ENCODE results near the gene CLHC1. TPM values are rescaled to one million over a fixed set of nuclear protein-coding genes. Genes with fewer than 3 reads are reported as not detected.

Gene CLHC1
- total and polyA plus RNA-seq, 4 donors, result 0.45 to 4.9 (median 2.6) TPM

DNA sequence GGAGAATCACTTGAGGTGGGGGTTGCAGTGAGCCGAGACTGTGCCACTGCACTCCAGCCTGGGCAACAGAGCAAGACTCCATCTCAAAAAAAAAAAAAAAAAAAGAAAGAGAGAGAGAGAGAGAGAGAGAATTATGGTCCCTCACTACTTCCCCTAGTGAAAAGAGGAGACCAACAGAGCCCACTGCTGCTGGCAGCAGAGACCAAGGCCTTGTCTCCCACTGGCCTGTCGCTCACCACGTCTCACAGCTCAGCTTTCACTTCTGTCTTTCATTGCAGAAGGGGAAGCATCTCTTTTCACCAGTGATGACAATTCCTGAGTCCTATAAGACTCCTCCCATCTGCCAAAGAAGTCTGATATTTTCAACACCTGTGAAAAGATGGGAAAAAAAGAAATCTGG, 81.3 kb downstream of the CLHC1 start:
- Histone ChIP-seq H3K27me3 (ENCODE audit: control insufficient read depth in 4 of 4, insufficient read depth in 4 of 4, low read length in 3 of 4) (no peaks in the 10 kb centered on the region), H3K4me3 (ENCODE audit: low read depth in 1 of 3, low read length in 3 of 3) (no peak overlapping the region), H3K27ac (ENCODE audit: low read depth in 1 of 2, low read length in 2 of 2) (no peak overlapping the region), H3K4me1 (ENCODE audit: control insufficient read depth in 4 of 4, insufficient read depth in 4 of 4, low read length in 3 of 4) (no peaks in the 10 kb centered on the region), H3K9me3 (ENCODE audit: control insufficient read depth in 4 of 4, low read length in 3 of 4) (no peaks in the 10 kb centered on the region), H3K9ac (ENCODE audit: low read depth in 1 of 2, low read length in 2 of 2) (no peak overlapping the region), H3K36me3 (ENCODE audit: control insufficient read depth in 4 of 4, insufficient read depth in 3 of 4, low read depth in 1 of 4, low read length in 3 of 4) (no peaks in the 10 kb centered on the region)
- TF ChIP-seq RAD21 (IDR thresholded peaks at IDR 0.05) (no peak), ATF3 (IDR thresholded peaks at IDR 0.05) (no peak), FOXA1 (IDR thresholded peaks at IDR 0.05) (no peak), JUND (IDR thresholded peaks at IDR 0.05) (no peak), NR2F2 (IDR thresholded peaks at IDR 0.05) (no peak)
- TF ChIP-seq, protein P1, sequence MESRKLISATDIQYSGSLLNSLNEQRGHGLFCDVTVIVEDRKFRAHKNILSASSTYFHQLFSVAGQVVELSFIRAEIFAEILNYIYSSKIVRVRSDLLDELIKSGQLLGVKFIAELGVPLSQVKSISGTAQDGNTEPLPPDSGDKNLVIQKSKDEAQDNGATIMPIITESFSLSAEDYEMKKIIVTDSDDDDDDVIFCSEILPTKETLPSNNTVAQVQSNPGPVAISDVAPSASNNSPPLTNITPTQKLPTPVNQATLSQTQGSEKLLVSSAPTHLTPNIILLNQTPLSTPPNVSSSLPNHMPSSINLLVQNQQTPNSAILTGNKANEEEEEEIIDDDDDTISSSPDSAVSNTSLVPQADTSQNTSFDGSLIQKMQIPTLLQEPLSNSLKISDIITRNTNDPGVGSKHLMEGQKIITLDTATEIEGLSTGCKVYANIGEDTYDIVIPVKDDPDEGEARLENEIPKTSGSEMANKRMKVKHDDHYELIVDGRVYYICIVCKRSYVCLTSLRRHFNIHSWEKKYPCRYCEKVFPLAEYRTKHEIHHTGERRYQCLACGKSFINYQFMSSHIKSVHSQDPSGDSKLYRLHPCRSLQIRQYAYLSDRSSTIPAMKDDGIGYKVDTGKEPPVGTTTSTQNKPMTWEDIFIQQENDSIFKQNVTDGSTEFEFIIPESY (IDR thresholded peaks at IDR 0.05), result no peak
- TF ChIP-seq, protein P2, sequence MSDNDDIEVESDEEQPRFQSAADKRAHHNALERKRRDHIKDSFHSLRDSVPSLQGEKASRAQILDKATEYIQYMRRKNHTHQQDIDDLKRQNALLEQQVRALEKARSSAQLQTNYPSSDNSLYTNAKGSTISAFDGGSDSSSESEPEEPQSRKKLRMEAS (IDR thresholded peaks at IDR 0.05), result no peak
- TF ChIP-seq, protein P3, sequence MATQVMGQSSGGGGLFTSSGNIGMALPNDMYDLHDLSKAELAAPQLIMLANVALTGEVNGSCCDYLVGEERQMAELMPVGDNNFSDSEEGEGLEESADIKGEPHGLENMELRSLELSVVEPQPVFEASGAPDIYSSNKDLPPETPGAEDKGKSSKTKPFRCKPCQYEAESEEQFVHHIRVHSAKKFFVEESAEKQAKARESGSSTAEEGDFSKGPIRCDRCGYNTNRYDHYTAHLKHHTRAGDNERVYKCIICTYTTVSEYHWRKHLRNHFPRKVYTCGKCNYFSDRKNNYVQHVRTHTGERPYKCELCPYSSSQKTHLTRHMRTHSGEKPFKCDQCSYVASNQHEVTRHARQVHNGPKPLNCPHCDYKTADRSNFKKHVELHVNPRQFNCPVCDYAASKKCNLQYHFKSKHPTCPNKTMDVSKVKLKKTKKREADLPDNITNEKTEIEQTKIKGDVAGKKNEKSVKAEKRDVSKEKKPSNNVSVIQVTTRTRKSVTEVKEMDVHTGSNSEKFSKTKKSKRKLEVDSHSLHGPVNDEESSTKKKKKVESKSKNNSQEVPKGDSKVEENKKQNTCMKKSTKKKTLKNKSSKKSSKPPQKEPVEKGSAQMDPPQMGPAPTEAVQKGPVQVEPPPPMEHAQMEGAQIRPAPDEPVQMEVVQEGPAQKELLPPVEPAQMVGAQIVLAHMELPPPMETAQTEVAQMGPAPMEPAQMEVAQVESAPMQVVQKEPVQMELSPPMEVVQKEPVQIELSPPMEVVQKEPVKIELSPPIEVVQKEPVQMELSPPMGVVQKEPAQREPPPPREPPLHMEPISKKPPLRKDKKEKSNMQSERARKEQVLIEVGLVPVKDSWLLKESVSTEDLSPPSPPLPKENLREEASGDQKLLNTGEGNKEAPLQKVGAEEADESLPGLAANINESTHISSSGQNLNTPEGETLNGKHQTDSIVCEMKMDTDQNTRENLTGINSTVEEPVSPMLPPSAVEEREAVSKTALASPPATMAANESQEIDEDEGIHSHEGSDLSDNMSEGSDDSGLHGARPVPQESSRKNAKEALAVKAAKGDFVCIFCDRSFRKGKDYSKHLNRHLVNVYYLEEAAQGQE (IDR thresholded peaks at IDR 0.05), result no peak
- WGBS, result 96% methylated on average over 3 of the region's 3 CpGs
- DNase-seq (ENCODE audit: low spot score), result no peak

GRCh38 chr2:55148269-55148668, 83.8 kb downstream of the CLHC1 start:
- no peaks in the 10 kb centered on the region for H3K27me3 ChIP-seq (ENCODE audit: control insufficient read depth in 4 of 4, insufficient read depth in 4 of 4, low read length in 3 of 4)
- no peak overlapping the region for H3K4me3 ChIP-seq (ENCODE audit: low read depth in 1 of 3, low read length in 3 of 3)
- H3K4me1 ChIP-seq (ENCODE audit: control insufficient read depth in 4 of 4, insufficient read depth in 4 of 4, low read length in 3 of 4), result no peaks in the 10 kb centered on the region
- peaks cover 0 to 1% (median 0%) of the 10 kb centered on the region in 4 donors for H3K9me3 ChIP-seq (ENCODE audit: control insufficient read depth in 4 of 4, low read length in 3 of 4)
- DNase-seq (ENCODE audit: low spot score), result no peak
- TF ChIP-seq FOXA1 (IDR thresholded peaks at IDR 0.05), result no peak
- no peak for TF ChIP-seq RAD21 (IDR thresholded peaks at IDR 0.05)
- TF ChIP-seq EGR1 (IDR thresholded peaks at IDR 0.05; ENCODE audit: low read depth in 2 of 2), result no peak
- no peak for TF ChIP-seq ATF3 (IDR thresholded peaks at IDR 0.05)
- TF ChIP-seq, protein P1 (IDR thresholded peaks at IDR 0.05), result no peak
- TF ChIP-seq, protein P3 (IDR thresholded peaks at IDR 0.05), result no peak
- TF ChIP-seq GABPA (IDR thresholded peaks at IDR 0.05 in 1 of 2, conservative IDR thresholded peaks at IDR 0.05 in 1 of 2), result no peak
- no peak for TF ChIP-seq NR2F2 (IDR thresholded peaks at IDR 0.05)
- no peak for TF ChIP-seq TAF1 (conservative IDR thresholded peaks at IDR 0.05)
- TF ChIP-seq HNF4A (conservative IDR thresholded peaks at IDR 0.05), result no peak
- no peak for TF ChIP-seq FOXA2 (IDR thresholded peaks at IDR 0.05)
- TF ChIP-seq, protein P2 (IDR thresholded peaks at IDR 0.05), result no peak
- no peak for TF ChIP-seq RXRA (IDR thresholded peaks at IDR 0.05)
- no peak for TF ChIP-seq JUND (IDR thresholded peaks at IDR 0.05)
- no peak for TF ChIP-seq HNF4G (IDR thresholded peaks at IDR 0.05)
- TF ChIP-seq YY1 (IDR thresholded peaks at IDR 0.05), result no peak
- TF ChIP-seq, protein P4, sequence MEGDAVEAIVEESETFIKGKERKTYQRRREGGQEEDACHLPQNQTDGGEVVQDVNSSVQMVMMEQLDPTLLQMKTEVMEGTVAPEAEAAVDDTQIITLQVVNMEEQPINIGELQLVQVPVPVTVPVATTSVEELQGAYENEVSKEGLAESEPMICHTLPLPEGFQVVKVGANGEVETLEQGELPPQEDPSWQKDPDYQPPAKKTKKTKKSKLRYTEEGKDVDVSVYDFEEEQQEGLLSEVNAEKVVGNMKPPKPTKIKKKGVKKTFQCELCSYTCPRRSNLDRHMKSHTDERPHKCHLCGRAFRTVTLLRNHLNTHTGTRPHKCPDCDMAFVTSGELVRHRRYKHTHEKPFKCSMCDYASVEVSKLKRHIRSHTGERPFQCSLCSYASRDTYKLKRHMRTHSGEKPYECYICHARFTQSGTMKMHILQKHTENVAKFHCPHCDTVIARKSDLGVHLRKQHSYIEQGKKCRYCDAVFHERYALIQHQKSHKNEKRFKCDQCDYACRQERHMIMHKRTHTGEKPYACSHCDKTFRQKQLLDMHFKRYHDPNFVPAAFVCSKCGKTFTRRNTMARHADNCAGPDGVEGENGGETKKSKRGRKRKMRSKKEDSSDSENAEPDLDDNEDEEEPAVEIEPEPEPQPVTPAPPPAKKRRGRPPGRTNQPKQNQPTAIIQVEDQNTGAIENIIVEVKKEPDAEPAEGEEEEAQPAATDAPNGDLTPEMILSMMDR (IDR thresholded peaks at IDR 0.05; ENCODE audit: low read depth, low read length, missing input control), result no peak
- H3K9ac ChIP-seq (ENCODE audit: low read depth in 1 of 2, low read length in 2 of 2), result no peak overlapping the region
- no peaks in the 10 kb centered on the region for H3K36me3 ChIP-seq (ENCODE audit: control insufficient read depth in 4 of 4, insufficient read depth in 3 of 4, low read depth in 1 of 4, low read length in 3 of 4)
- 65% methylated on average over 2 of the region's 2 CpGs for WGBS
- no peak overlapping the region for H3K27ac ChIP-seq (ENCODE audit: low read depth in 1 of 2, low read length in 2 of 2)
